GM19395 (cell line): ENCODE data around the gene ANP32B.
"Not testable (repeated sequence)": the region's sequence is repeated elsewhere in the genome, so short reads cannot be mapped to it uniquely, and the experiment has no call there.

Experiments
- ATAC-seq: cut with Tn5 transposase; IDR thresholded peaks from one replicate; pipeline ENCODE4 v1.9.1; 2021; ENCODE audit warnings: mild to moderate bottlenecking, moderate library complexity; ENCODE audit not compliant: unreplicated experiment

The ANP32B gene

DNA sequence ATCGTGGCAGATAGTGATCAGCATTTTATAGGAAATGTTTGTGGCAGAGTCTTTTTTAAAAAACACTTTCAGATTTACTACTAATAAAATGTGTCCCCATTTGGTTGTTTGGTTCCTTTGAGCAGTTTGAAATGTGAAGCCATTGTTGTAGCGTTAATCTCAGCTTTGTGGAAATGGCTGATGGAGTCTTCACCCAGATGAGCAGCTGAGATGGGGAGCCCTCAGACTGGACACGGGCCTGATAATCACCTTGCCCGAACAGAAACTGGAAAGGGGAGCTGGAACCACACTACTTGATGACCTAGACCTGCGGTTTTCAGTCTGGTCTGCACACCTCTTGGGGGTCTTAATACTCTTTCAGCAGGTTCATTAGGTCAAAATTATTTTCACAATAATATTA is 20.6 kb upstream of the ANP32B start:
- ATAC-seq: no peak

DNA sequence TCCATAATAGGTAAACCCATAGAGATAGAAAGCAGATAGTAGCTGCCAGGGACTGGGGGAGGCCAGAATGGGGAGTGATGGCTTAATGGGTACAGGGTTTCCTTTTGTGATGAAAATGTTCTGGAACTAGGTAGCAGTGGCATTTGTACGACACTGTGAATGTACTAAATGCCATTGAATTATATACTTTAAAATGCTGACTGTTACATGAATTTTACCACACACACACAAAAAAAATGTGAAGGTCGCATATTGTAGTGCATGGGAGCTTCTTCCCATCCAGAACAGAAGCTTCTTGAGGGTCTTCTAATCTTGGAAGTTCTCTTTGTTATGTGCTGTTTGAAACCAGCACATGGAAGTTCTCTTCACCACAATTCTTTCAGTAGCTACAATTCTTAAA is 19.9 kb upstream of the ANP32B start:
- no peak for ATAC-seq

- no peak for ATAC-seq
Measured at GRCh38 chr9:97964901-97965300, 18.2 kb upstream of the ANP32B start.

- no peak for ATAC-seq
Measured at GRCh38 chr9:97966493-97966892, 16.6 kb upstream of the ANP32B start.

- ATAC-seq: no peak
Measured at GRCh38 chr9:97969014-97969413, 14.1 kb upstream of the ANP32B start.

- no peak for ATAC-seq
Measured at GRCh38 chr9:97970165-97970564, 13.0 kb upstream of the ANP32B start.

GRCh38 chr9:97972753-97973152 is 10.4 kb upstream of the ANP32B start:
- ATAC-seq: no peak

DNA sequence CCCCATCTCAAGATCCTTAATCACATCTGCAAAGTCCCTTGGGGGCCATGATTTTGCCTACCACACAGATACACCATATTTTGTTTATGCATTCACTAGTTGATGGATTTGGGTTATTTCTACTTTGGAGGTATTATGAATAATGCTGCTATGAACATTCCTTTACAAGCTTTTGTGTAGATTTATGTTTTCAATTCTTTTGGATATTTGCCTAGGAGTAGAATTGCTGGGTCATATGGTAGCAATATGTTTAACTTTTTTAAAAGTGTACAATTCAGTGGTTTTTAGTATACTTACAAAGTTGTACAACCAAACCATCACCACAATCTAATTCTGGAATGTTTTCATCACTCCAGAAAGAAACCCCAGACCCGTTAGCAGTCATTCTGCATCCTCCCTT is 7.8 kb upstream of the ANP32B start:
- ATAC-seq: no peak

- ATAC-seq: not testable (repeated sequence)
Measured at GRCh38 chr9:97976633-97977032, 6.5 kb upstream of the ANP32B start.

GRCh38 chr9:97978371-97979130 is 4.6 kb upstream of the ANP32B start:
- no peak for ATAC-seq

DNA sequence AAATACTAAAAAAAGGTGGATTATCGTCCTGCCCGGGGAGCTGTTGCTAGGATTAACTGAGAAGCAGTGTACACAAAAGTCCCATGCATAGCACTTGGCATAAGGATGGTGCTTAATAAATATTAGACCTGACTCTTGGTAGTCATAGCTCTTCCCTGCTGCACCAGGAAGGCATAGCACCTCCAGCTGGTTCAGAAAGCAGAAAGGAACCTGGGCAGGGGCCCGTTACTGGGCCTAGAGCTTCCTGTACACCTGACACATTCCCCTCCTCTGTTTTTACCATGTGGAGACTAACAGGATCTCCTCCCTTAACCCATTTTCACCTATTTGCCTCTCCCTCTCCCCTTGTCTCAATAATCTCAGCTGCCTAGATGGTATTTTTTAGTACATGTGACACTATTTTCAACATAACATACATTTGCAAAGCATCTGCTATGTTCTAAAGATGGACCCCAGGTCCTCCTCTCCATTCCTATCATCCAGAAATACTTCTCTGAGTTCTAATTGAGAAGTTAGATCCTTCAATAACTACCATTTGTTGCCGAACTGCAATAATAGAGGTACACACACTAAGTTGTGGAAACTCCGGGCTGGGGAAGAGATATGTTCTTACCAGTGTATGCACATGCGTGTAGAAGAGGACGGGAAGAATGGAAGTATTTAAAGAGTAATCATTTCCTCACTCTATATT is 3.2 kb upstream of the ANP32B start:
- ATAC-seq: no peak

DNA sequence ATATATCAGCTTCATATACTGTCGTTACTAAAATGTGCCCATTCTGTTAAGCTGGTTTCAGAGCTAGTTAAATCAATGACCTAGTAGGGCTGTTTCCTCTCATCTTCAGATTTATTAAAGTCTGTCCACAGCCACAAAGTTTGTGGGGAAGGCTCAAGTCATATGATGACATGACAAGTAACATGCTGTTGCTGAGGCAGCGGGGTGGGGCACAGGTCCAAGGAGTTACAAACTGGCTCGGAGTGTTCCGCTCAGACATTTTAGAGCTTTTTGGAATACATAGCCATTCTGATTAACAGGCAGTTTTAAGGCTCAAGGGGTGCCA is 2.7 kb upstream of the ANP32B start:
- no peak for ATAC-seq

DNA sequence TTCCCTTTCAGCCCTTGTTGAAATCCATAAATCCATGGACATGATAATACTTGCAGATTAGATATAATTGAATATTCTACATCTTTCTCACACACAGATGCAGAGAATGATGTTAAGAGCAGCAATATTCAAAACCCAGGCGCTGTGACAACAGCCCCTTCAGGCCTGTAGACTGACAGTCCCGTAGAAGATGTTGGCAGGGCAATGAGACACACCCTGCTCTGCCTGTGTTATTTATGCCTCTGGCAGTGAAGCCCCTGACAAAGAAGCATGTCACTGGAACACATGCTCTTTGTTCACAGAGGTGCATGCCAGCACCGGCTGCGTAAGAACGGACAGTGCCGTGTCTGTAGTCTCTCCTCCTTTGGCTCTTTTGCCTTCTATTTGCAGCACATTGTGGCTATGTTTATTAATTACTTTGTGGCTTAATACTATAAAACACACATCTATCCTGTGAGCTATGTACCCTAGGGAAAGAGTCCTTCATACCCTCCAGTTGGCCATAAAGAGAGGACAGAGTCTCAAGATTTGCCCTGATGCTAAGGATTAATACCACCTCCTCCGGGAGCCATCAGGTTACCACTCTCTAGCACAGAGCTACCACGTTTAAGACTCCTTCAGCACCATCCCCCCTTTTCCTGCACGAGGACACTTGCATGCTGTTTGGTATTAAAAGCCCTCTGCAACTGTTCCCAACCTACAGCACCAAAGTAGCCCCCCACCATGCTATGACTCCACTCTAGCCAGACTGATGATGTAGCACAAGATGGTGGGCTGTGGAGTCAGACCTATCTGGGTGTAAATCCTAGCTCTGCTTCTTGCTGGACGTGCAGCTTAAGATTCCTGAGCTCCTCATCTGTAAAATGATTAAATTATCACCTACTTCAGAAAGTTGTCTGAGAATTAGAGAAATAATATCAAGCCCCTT is 2.0 kb upstream of the ANP32B start:
- no peak for ATAC-seq

GRCh38 chr9:97981846-97982682 is 1.1 kb upstream of the ANP32B start:
- no peak for ATAC-seq

DNA sequence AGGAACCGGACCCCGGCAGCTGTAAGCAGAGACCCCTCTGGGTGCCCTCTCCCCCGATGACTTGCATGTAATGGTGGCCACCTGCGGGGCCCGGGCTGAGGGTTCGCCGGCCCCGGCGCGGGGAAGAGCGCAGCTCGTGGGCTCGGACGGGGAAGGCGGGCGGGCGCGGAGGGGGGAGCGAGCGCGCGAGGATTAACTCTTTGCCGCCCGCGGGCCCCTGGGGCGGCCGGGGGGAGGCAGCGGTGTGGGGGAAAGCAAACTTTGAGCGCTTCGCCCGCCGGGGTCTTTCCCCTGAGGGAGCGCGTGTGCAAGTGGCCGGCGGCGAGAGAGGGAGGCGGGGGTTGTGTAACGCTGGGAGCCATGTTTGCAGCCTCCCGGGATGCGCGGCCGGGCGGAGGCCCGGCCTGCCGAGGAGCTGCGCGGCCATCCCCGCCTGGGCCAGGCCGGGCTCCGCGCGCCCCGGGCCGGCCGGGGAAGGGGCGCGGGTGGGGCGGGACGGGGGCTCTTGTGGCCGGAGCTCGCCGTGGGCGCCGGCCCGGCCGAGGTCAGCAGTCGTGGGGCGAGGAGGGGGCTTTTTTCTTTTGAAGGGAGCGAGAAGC is 547 bp downstream of the ANP32B start:
- peak; percentile 11 for ATAC-seq

DNA sequence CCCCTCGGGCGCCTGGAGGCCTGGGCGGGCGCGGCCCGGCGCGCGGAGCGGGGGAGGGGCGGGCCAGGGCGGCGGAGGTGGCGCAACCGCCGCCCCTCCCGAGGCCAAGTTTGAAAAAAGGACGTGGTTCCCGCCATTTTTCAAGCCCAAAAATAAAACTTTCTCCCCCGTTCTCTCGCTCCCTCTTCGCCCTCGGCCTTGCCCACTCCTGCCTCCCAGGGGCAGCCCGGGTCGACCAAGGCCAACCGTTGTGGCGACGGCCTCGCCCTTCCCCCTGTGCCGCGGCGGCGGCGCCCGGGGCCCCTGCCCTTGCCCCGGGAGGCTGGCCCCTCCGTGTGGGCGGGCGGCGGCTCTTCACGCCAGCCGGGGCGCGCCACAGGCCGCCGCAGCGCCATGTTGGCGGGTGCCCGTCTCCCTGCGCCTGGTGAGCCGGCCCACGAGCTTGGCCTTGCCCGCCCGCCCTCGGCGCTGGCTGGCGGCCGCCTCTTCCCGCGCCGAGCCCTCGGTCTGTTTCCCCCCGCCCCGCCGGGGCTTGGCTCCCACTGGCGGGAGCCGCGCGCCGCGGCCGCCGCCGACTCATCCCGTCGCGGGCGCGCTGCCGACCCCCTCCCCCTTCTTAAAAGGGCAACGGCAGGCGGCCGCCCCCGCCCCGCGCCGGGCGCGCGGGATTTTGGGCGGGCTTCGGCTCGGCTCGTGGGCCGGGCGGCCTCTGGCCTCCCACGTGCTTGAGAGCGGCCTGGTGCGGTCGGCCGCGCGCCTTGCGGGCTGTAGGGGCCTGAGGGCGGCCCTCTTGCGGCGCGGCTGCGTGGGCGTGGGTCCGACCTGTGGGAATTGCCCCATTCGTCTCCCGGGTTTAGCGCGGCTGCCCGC is 1.3 kb downstream of the ANP32B start:
- peak; percentile 33 for ATAC-seq

DNA sequence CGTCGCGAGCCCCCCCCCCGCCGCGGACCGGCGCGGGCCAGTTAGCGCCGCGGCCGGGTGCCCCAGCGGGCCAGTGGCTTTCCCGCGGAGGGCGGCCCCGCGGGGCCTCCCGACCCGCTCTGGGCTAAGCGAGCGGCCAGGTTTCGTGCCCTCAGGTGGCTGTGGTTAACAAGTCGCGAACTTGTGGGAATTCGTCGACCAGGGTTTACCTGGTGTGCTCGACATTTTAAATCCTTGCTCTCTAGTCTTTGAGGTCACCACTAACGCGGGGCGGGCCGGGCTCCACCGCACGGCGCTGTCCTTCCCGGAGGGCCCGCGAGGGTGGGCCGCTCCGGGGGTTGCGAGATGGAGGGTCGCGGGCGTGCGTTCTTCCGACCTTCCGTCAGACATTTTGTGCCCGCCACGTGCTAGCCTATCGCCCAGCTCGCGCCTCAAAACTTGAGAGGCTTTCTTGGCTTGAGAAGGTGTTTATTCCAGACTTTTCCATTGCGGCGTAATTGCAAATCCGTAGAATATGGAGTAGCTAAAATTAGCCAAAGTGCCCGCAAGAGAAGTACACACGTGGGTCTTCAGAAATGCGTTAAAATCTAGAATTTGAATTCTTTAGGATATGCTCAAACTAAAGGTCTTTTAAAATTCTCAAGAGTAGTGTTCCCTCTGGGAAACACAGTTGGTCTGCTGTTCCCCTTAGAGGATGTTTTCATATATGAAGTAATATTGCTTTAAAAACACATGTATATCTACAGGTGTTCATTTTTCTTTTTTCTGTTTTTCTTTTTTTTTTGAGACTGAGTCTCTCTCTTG is 2.1 kb downstream of the ANP32B start:
- peak; percentile 5 for ATAC-seq

DNA sequence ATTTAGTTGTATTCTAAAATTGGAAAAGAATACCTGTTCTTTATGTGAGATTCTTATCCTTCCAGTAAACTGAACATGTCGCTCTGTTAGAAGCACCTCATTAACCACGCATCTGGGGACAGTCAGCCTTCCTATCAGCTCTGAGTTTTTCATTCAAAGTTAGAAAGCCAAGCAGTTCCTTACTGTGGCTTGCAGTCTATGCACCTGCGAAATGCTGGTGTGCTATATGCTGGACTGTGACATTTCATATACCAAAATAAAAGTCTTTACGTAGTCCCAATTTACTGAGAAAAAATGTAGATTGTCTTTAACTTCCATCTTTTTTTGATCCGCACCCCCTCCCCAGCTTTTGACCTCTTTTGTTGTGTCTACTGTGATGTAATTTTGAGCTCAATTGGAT is 4.3 kb downstream of the ANP32B start:
- ATAC-seq: no peak

DNA sequence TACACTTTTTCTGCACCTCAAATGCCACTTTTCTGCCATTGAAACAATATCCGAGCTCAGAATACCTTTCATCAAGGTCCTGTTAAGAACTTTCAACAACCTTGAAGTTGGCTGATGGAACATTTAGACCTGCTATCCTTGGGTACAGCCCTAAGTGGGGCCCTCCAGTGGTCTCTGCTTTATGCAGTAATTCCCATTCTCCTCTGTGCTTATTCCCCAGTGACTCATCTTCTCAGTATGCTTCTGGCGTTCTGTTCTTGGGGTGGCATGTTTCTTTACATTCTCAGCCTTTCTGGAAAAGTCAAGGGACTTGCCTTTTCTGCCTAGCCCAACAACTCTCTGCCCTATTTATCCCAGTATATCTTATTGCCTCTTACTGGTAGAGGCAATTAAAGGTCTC is 7.1 kb downstream of the ANP32B start:
- no peak for ATAC-seq
